ENCODE results near the gene DBNDD2.

DNA sequence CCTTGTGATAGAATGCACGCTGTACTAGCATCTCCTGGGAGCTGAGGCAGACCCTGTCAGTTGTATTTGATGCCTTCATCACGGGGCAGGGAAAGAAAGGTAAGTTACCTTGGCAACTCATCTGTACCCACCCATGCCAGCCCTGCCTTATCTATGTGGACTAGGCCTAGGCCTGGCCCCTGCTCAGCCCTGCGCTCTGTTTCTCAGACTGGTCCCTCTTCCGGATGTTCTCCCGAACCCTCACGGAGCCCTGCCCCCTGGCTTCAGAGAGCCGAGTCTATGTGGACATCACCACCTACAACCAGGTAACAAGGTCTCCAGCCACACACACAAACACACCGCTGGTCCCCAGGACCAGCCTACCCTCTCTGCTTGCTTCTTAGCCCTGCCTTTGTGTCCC is 12.0 kb downstream of the DBNDD2 start:
- TF ChIP-seq EP300 (IDR thresholded peaks at IDR 0.05; ENCODE audit: borderline replicate concordance) (no peak), CREB1 (IDR thresholded peaks at IDR 0.05; ENCODE audit: low read depth) (no peak), RAD21 (IDR thresholded peaks at IDR 0.05; ENCODE audit: low read depth) (no peak), FOXM1 (IDR thresholded peaks at IDR 0.05; ENCODE audit: borderline replicate concordance, low read depth) (no peak), TAF1 (IDR thresholded peaks at IDR 0.05; ENCODE audit: low read depth) (no peak), NFIC (IDR thresholded peaks at IDR 0.05) (no peak), YY1 (IDR thresholded peaks at IDR 0.05; ENCODE audit: low read depth) (no peak)
- TF ChIP-seq, protein P1, sequence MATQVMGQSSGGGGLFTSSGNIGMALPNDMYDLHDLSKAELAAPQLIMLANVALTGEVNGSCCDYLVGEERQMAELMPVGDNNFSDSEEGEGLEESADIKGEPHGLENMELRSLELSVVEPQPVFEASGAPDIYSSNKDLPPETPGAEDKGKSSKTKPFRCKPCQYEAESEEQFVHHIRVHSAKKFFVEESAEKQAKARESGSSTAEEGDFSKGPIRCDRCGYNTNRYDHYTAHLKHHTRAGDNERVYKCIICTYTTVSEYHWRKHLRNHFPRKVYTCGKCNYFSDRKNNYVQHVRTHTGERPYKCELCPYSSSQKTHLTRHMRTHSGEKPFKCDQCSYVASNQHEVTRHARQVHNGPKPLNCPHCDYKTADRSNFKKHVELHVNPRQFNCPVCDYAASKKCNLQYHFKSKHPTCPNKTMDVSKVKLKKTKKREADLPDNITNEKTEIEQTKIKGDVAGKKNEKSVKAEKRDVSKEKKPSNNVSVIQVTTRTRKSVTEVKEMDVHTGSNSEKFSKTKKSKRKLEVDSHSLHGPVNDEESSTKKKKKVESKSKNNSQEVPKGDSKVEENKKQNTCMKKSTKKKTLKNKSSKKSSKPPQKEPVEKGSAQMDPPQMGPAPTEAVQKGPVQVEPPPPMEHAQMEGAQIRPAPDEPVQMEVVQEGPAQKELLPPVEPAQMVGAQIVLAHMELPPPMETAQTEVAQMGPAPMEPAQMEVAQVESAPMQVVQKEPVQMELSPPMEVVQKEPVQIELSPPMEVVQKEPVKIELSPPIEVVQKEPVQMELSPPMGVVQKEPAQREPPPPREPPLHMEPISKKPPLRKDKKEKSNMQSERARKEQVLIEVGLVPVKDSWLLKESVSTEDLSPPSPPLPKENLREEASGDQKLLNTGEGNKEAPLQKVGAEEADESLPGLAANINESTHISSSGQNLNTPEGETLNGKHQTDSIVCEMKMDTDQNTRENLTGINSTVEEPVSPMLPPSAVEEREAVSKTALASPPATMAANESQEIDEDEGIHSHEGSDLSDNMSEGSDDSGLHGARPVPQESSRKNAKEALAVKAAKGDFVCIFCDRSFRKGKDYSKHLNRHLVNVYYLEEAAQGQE (IDR thresholded peaks at IDR 0.05; ENCODE audit: low read depth), result no peak
- TF ChIP-seq, protein P2, sequence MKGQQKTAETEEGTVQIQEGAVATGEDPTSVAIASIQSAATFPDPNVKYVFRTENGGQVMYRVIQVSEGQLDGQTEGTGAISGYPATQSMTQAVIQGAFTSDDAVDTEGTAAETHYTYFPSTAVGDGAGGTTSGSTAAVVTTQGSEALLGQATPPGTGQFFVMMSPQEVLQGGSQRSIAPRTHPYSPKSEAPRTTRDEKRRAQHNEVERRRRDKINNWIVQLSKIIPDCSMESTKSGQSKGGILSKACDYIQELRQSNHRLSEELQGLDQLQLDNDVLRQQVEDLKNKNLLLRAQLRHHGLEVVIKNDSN (IDR thresholded peaks at IDR 0.05), result no peak
- TF ChIP-seq, protein P3, sequence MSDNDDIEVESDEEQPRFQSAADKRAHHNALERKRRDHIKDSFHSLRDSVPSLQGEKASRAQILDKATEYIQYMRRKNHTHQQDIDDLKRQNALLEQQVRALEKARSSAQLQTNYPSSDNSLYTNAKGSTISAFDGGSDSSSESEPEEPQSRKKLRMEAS (IDR thresholded peaks at IDR 0.05), result no peak
